SK-N-SH (cell line): ENCODE measurements around the gene MAP3K9. TPM values are rescaled to one million over a fixed set of nuclear protein-coding genes. Genes with fewer than 3 reads are reported as not detected.

ENCODE experiments used
- CTCF ChIA-PET: fragments of 300-600, 350-600 bp; formaldehyde crosslinking; extraction: SDS; loops from one replicate; lab custom pipeline; 2021; lab: Yijun Ruan, JAX
- POLR2A ChIA-PET: fragments of 350-600 bp; sonication (Branson Sonifier 250); formaldehyde crosslinking; extraction: SDS; loops from one replicate; lab custom pipeline; 2020; ENCODE audit warnings: antibody characterized with exemption, inconsistent platforms; lab: Yijun Ruan, JAX
- DNase-seq: peaks from one replicate; pipeline ENCODE4 v3.0.0; 2012
- H2AFZ ChIP-seq: fragments of 200-600 bp; sonication (generic); 2 replicates; pipeline ENCODE4 v1.8.1; 2016; ENCODE audit warnings: antibody characterized with exemption, mild to moderate bottlenecking, low read depth
- H3F3A ChIP-seq: fragments of 200-600 bp; sonication (generic); replicated peaks from 2 replicates; pipeline ENCODE3; 2016; ENCODE audit warnings: antibody characterized with exemption, mild to moderate bottlenecking; ENCODE audit not compliant: insufficient read depth
- H3K27ac ChIP-seq, 2 experiments: fragments of 200-500 bp in 1 of 2; fragments of 200-600 bp in 1 of 2; sonication (Bioruptor generic) in 1 of 2; sonication (generic), shearing (Covaris generic) in 1 of 2; 2 replicates each; pipeline versions ENCODE4 v1.5.1 to v1.6.1; 2014 to 2016; ENCODE audit warnings: low read depth in 2 of 2, inconsistent platforms in 1 of 2, low read length in 1 of 2, mild to moderate bottlenecking in 1 of 2, mixed read lengths in 1 of 2
- H3K27me3 ChIP-seq: fragments of 200-600 bp; sonication (generic), shearing (Covaris generic); 2 replicates; pipeline ENCODE4 v1.6.1; 2016; ENCODE audit warnings: mixed run types; ENCODE audit not compliant: insufficient read depth
- H3K36me3 ChIP-seq, 2 experiments: fragments of 200-500 bp in 1 of 2; fragments of 200-600 bp in 1 of 2; sonication (Bioruptor generic) in 1 of 2; sonication (generic) in 1 of 2; replicated peaks in 1 of 2; 2 replicates each; pipeline versions ENCODE3 to v1.5.1; 2014 to 2016; ENCODE audit warnings: low read length in 1 of 2, mild to moderate bottlenecking in 1 of 2; ENCODE audit not compliant: insufficient read depth in 2 of 2, control insufficient read depth in 1 of 2
- H3K4me1 ChIP-seq, 2 experiments: fragments of 200-500 bp in 1 of 2; fragments of 200-600 bp in 1 of 2; sonication (Bioruptor generic) in 1 of 2; sonication (generic), shearing (Covaris generic) in 1 of 2; 2 replicates each; pipeline versions ENCODE4 v1.5.1 to v1.6.1; 2014 to 2016; ENCODE audit warnings: low read depth in 1 of 2, low read length in 1 of 2, mixed run types in 1 of 2; ENCODE audit not compliant: insufficient read depth in 2 of 2, control insufficient read depth in 1 of 2
- H3K4me2 ChIP-seq: fragments of 200-600 bp; sonication (generic), shearing (Covaris generic); 2 replicates; pipeline ENCODE4 v1.6.1; 2017; ENCODE audit warnings: mixed run types
- H3K4me3 ChIP-seq, 2 experiments: fragments of 200-500 bp in 1 of 2; fragments of 200-600 bp in 1 of 2; sonication (Bioruptor generic) in 1 of 2; sonication (generic), shearing (Covaris generic) in 1 of 2; 2 replicates each; pipeline versions ENCODE4 v1.5.1 to v1.8.1; 2014 to 2016; ENCODE audit warnings: low read depth in 2 of 2, inconsistent platforms in 1 of 2, low read length in 1 of 2, mild to moderate bottlenecking in 1 of 2, mixed read lengths in 1 of 2, moderate library complexity in 1 of 2
- H3K79me2 ChIP-seq: fragments of 200-600 bp; sonication (generic); 2 replicates; pipeline ENCODE4 v1.8.1; 2017; ENCODE audit warnings: mild to moderate bottlenecking; ENCODE audit not compliant: insufficient read depth
- H3K9ac ChIP-seq: fragments of 200-600 bp; sonication (generic); 2 replicates; pipeline ENCODE4 v1.6.1; 2017; ENCODE audit warnings: mixed run types
- H3K9me2 ChIP-seq: fragments of 200-600 bp; sonication (generic); 2 replicates; pipeline ENCODE4 v1.6.1; 2017; ENCODE audit warnings: mixed run types
- H3K9me3 ChIP-seq: fragments of 200-600 bp; sonication (generic); 2 replicates; pipeline ENCODE4 v1.6.1; 2017; ENCODE audit warnings: mixed run types, mild to moderate bottlenecking, moderate library complexity
- H4K20me1 ChIP-seq: fragments of 200-600 bp; sonication (generic); 2 replicates; pipeline ENCODE4 v1.6.1; 2017; ENCODE audit warnings: mild to moderate bottlenecking, mixed run types; ENCODE audit not compliant: insufficient read depth
- CHD2 ChIP-seq: fragments of 150-350 bp; IDR thresholded peaks from 2 replicates; pipeline ENCODE4 v1.6.1; 2018; ENCODE audit warnings: low read length; ENCODE audit not compliant: partially characterized antibody
- CTCF ChIP-seq: fragments of 200-600 bp; sonication (generic); IDR thresholded peaks from 2 replicates; pipeline ENCODE4 v1.6.1; 2017; ENCODE audit warnings: antibody characterized with exemption, mild to moderate bottlenecking, moderate library complexity
- ELF1 ChIP-seq: IDR thresholded peaks from 2 replicates; pipeline ENCODE4 v1.4.0; 2012
- EP300 ChIP-seq, 2 experiments: IDR thresholded peaks; 2 replicates each; pipeline versions ENCODE4 v1.4.0 to v1.6.1; 2012; ENCODE audit warnings: borderline replicate concordance in 1 of 2, low read depth in 1 of 2, low read length in 1 of 2
- EZH2phosphoT487 ChIP-seq: fragments of 200-600 bp; sonication (generic); IDR thresholded peaks from 2 replicates; pipeline ENCODE4 v1.6.1; 2017; ENCODE audit warnings: low read depth, mixed run types, mild to moderate bottlenecking, antibody characterized with exemption, moderate library complexity, borderline replicate concordance
- FOSL2 ChIP-seq: IDR thresholded peaks from 2 replicates; pipeline ENCODE4 v1.4.0; 2012; ENCODE audit warnings: low read depth, mild to moderate bottlenecking, moderate library complexity, borderline replicate concordance
- FOXM1 ChIP-seq: IDR thresholded peaks from 2 replicates; pipeline ENCODE4 v1.4.0; 2012; ENCODE audit warnings: low read depth, mild to moderate bottlenecking
- GATA2 ChIP-seq: sonication (generic); formaldehyde crosslinking; IDR thresholded peaks from 2 replicates; pipeline ENCODE4 v1.5.0; 2020; ENCODE audit warnings: mild to moderate bottlenecking, missing genetic modification reagents
- IRF3 ChIP-seq: fragments of 150-350 bp; IDR thresholded peaks from 2 replicates; pipeline ENCODE4 v1.6.1; 2016; ENCODE audit warnings: mild to moderate bottlenecking, low read depth, low read length
- MXI1 ChIP-seq: IDR thresholded peaks from 2 replicates; pipeline ENCODE4 v1.6.1; 2012; ENCODE audit warnings: mild to moderate bottlenecking, low read depth, low read length, improper control_type of control experiment
- NFIC ChIP-seq: IDR thresholded peaks from 2 replicates; pipeline ENCODE4 v1.4.0; 2012; ENCODE audit warnings: borderline replicate concordance
- NRF1 ChIP-seq: IDR thresholded peaks from 2 replicates; pipeline ENCODE4 v1.6.1; 2012; ENCODE audit warnings: low read depth, mild to moderate bottlenecking, low read length
- RCOR1 ChIP-seq: fragments of 150-350 bp; IDR thresholded peaks from 2 replicates; pipeline ENCODE4 v1.6.1; 2017; ENCODE audit warnings: antibody characterized with exemption, low read length
- REST ChIP-seq: IDR thresholded peaks from 2 replicates; pipeline ENCODE4 v1.6.1; 2012; ENCODE audit warnings: mild to moderate bottlenecking, low read depth, low read length, moderate library complexity
- RXRA ChIP-seq: IDR thresholded peaks from 2 replicates; pipeline ENCODE4 v1.4.0; 2012; ENCODE audit warnings: low read depth, mild to moderate bottlenecking, borderline replicate concordance
- TAF1 ChIP-seq: IDR thresholded peaks from 2 replicates; pipeline ENCODE4 v1.6.1; 2012; ENCODE audit warnings: low read depth, mild to moderate bottlenecking, low read length, moderate library complexity, borderline replicate concordance
- TCF12 ChIP-seq: IDR thresholded peaks from 2 replicates; pipeline ENCODE4 v1.4.0; 2012
- USF1 ChIP-seq: IDR thresholded peaks from 2 replicates; pipeline ENCODE4 v1.4.0; 2012; ENCODE audit warnings: low read depth, borderline replicate concordance
- ZBTB33 ChIP-seq: IDR thresholded peaks from 2 replicates; pipeline ENCODE4 v1.4.0; 2012; ENCODE audit warnings: low read depth, borderline replicate concordance
- WGBS: methylation state at CpG from one replicate; pipeline ENCODE4 v1.1.6; 2017; ENCODE audit warnings: low lambda C conversion rate; 5-methylcytosine and 5-hydroxymethylcytosine counted together
- polyA plus RNA-seq, 3 experiments: library from polyadenylated mRNA; depleted of rRNA; stranded (reverse); fragments of >200 nt; gene quantifications; 2 replicates each; pipeline ENCODE4 v1.2.3, GENCODE V29; 2012

MAP3K9 gene
- polyA plus RNA-seq, 1 of the 3 experiments (the other 2 are of a cell fraction) = 2.0 TPM

GRCh38 chr14:70708717-70709570, 100.4 kb downstream of the MAP3K9 start:
- WGBS = 77% methylated on average over 12 of the region's 15 CpGs
- TF ChIP-seq FOSL2 = no peak
- TF ChIP-seq EZH2phosphoT487 = no peak
- no peak for TF ChIP-seq ELF1
- TF ChIP-seq USF1 = no peak
- TF ChIP-seq EP300 (IDR thresholded peaks at IDR 0.05; ENCODE audit: borderline replicate concordance in 1 of 2, low read depth in 1 of 2, low read length in 1 of 2) = no peak
- TF ChIP-seq GATA2 (CRISPR knock-in tag) = no peak
- TF ChIP-seq REST = no peak
- TF ChIP-seq RXRA = no peak
- no peak for TF ChIP-seq TCF12
- TF ChIP-seq FOXM1 = no peak
- no peak for TF ChIP-seq MXI1
- no peak for TF ChIP-seq IRF3
- no peak for TF ChIP-seq TAF1
- TF ChIP-seq NFIC = no peak
- no peak for TF ChIP-seq CHD2
- no peak for TF ChIP-seq ZBTB33
- TF ChIP-seq CTCF = no peak
- no peak for TF ChIP-seq NRF1
- no peak for TF ChIP-seq RCOR1
- TF ChIP-seq, all 33 proteins: peak for 0
- no peak overlapping the region for H3K4me3 ChIP-seq
- H2AFZ ChIP-seq = no peak overlapping the region
- no peak overlapping the region for H3K9ac ChIP-seq
- no peaks in the 10 kb centered on the region for H3K9me2 ChIP-seq
- H3K36me3 ChIP-seq = no peaks in the 10 kb centered on the region
- no peaks in the 10 kb centered on the region for H3K27me3 ChIP-seq
- H3K79me2 ChIP-seq = no peaks in the 10 kb centered on the region
- ChIA-PET POLR2A (no interaction called here), CTCF (interaction anchor here (1.0 to 5.9 kb wide), 7 partner anchors 13 to 662 kb away, joined by 3 to 39 read pairs (median 4); no protein-coding TSS in a partner anchor)
- no peaks in the 10 kb centered on the region for H3K9me3 ChIP-seq
- H3K4me1 ChIP-seq = peaks cover 5 to 7% of the 10 kb centered on the region in 2 experiments; a peak in 2 of 4 replicates
- no peak overlapping the region for H3K27ac ChIP-seq
- DNase-seq = no peak
- no peaks in the 10 kb centered on the region for H3F3A ChIP-seq
- H3K4me2 ChIP-seq = no peak overlapping the region
- H4K20me1 ChIP-seq = no peaks in the 10 kb centered on the region
